Neuronal stem cell (in vitro differentiated cells): ENCODE measurements around the gene NELL1.

Experiments
- DNase-seq: peaks from one replicate; pipeline ENCODE4 v3.0.0-alpha.2; 2013; ENCODE audit warnings: low spot score
- H2AFZ ChIP-seq: one replicate; pipeline ENCODE4 v1.6.1; 2013; ENCODE audit warnings: mild to moderate bottlenecking, low read length, inconsistent platforms
- H2AK5ac ChIP-seq: 2 replicates; pipeline ENCODE4 v1.6.1; 2013; ENCODE audit warnings: low read depth, mild to moderate bottlenecking, inconsistent platforms, low read length, moderate library complexity, mixed read lengths
- H2BK120ac ChIP-seq: 2 replicates; pipeline ENCODE4 v1.6.1; 2013; ENCODE audit warnings: low read depth, mild to moderate bottlenecking, inconsistent platforms, low read length, moderate library complexity, mixed read lengths
- H2BK12ac ChIP-seq: one replicate; pipeline ENCODE4 v1.6.1; 2013; ENCODE audit warnings: low read length, inconsistent platforms
- H2BK15ac ChIP-seq: 2 replicates; pipeline ENCODE4 v1.6.1; 2013; ENCODE audit warnings: mild to moderate bottlenecking, low read length, inconsistent platforms, mixed read lengths
- H2BK5ac ChIP-seq: one replicate; pipeline ENCODE4 v1.6.1; 2013; ENCODE audit warnings: inconsistent platforms, mild to moderate bottlenecking, low read length, moderate library complexity
- H3K14ac ChIP-seq: one replicate; pipeline ENCODE4 v1.6.1; 2013; ENCODE audit warnings: low read length, inconsistent platforms
- H3K18ac ChIP-seq: 2 replicates; pipeline ENCODE4 v1.6.1; 2013; ENCODE audit warnings: low read length, inconsistent platforms
- H3K23ac ChIP-seq: 2 replicates; pipeline ENCODE4 v1.6.1; 2013; ENCODE audit warnings: low read depth, mild to moderate bottlenecking, mixed read lengths, low read length, inconsistent platforms; ENCODE audit not compliant: poor library complexity
- H3K27ac ChIP-seq: replicated peaks from 3 replicates; pipeline ENCODE4 v1.5.1; 2013; ENCODE audit warnings: low read length, inconsistent platforms
- H3K27me3 ChIP-seq, 3 experiments: 2 replicates each; pipeline ENCODE4 v1.6.1; 2013; ENCODE audit warnings: low read length in 3 of 3, mild to moderate bottlenecking in 2 of 3, inconsistent platforms in 1 of 3, low read depth in 1 of 3, mixed read lengths in 1 of 3, moderate library complexity in 1 of 3; ENCODE audit not compliant: control insufficient read depth in 3 of 3, insufficient read depth in 3 of 3
- H3K36me3 ChIP-seq, 2 donors: replicated peaks in 1 of 2; 2 replicates each; pipeline ENCODE4 v1.6.1; 2013; ENCODE audit warnings: low read length in 2 of 2; ENCODE audit not compliant: control insufficient read depth in 2 of 2, insufficient read depth in 2 of 2
- H3K4ac ChIP-seq: 2 replicates; pipeline ENCODE4 v1.6.1; 2013; ENCODE audit warnings: inconsistent platforms, mild to moderate bottlenecking, low read length, moderate library complexity
- H3K4me1 ChIP-seq, 2 donors: 1 replicate in 1 of 2; 2 replicates in 1 of 2; pipeline ENCODE4 v1.6.1; 2013; ENCODE audit warnings: low read length in 2 of 2, low read depth in 1 of 2; ENCODE audit not compliant: control insufficient read depth in 2 of 2, insufficient read depth in 1 of 2
- H3K4me2 ChIP-seq: one replicate; pipeline ENCODE4 v1.6.1; 2013; ENCODE audit warnings: mild to moderate bottlenecking, low read length, inconsistent platforms; ENCODE audit not compliant: insufficient read depth, poor library complexity, severe bottlenecking
- H3K4me3 ChIP-seq, 2 donors: 2 replicates each; pipeline ENCODE4 v1.5.1; 2013; ENCODE audit warnings: low read length in 2 of 2, mild to moderate bottlenecking in 2 of 2, inconsistent platforms in 1 of 2, moderate library complexity in 1 of 2
- H3K79me1 ChIP-seq: one replicate; pipeline ENCODE4 v1.6.1; 2013; ENCODE audit warnings: low read depth, mild to moderate bottlenecking, inconsistent platforms, low read length, moderate library complexity
- H3K9ac ChIP-seq: one replicate; pipeline ENCODE4 v1.6.1; 2013; ENCODE audit warnings: mild to moderate bottlenecking, low read depth, low read length, inconsistent platforms; ENCODE audit not compliant: poor library complexity
- H3K9me3 ChIP-seq, 2 donors: replicated peaks in 1 of 2; 2 replicates each; pipeline versions ENCODE3 to v1.6.1; 2013; ENCODE audit warnings: low read length in 2 of 2, mild to moderate bottlenecking in 2 of 2, inconsistent platforms in 1 of 2, low read depth in 1 of 2, mixed read lengths in 1 of 2, moderate library complexity in 1 of 2; ENCODE audit not compliant: control insufficient read depth in 2 of 2, insufficient read depth in 1 of 2
- H4K8ac ChIP-seq: one replicate; pipeline ENCODE4 v1.6.1; 2013; ENCODE audit warnings: low read depth, mild to moderate bottlenecking, inconsistent platforms, low read length, moderate library complexity
- H4K91ac ChIP-seq: one replicate; pipeline ENCODE4 v1.6.1; 2013; ENCODE audit warnings: low read length, low read depth, mild to moderate bottlenecking, inconsistent platforms; ENCODE audit not compliant: poor library complexity
- WGBS, 2 donors: extraction: QIAGEN DNeasy Blood & Tissue Kit; methylation state at CpG; one replicate each; pipeline ENCODE4 v1.1.7; 2013; ENCODE audit warnings: missing lambda C conversion rate in 2 of 2, mixed read lengths in 1 of 2; ENCODE audit not compliant: insufficient read length in 2 of 2, insufficient replicate concordance in 1 of 2; ENCODE audit errors: extremely low coverage in 2 of 2; 5-methylcytosine and 5-hydroxymethylcytosine counted together

Gene NELL1

GRCh38 chr11:20782775-20783174, 113.4 kb downstream of the NELL1 start:
- Histone ChIP-seq H3K4me2 (no peak overlapping the region), H2BK120ac (no peak overlapping the region), H4K8ac (no peak overlapping the region), H3K23ac (no peak overlapping the region), H4K91ac (no peak overlapping the region), H2BK5ac (no peak overlapping the region), H3K4ac (no peak overlapping the region), H3K36me3 (no peaks in the 10 kb centered on the region), H3K27me3 (no peaks in the 10 kb centered on the region), H3K4me3 (no peak overlapping the region), H3K9ac (no peak overlapping the region), H3K9me3 (no peaks in the 10 kb centered on the region), H2AK5ac (no peak overlapping the region), H3K27ac (no peak overlapping the region), H2BK15ac (no peak overlapping the region), H3K79me1 (no peaks in the 10 kb centered on the region), H3K14ac (no peak overlapping the region), H3K4me1 (no peaks in the 10 kb centered on the region), H3K18ac (no peak overlapping the region), H2BK12ac (no peak overlapping the region), H2AFZ (no peak overlapping the region)
- no peak for DNase-seq
- WGBS, 2 donors: no CpG with 5 or more reads among the region's 3 CpGs

- no peaks in the 10 kb centered on the region for H3K79me1 ChIP-seq
- H2AFZ ChIP-seq: no peak overlapping the region
- H4K8ac ChIP-seq: no peak overlapping the region
- no peak for DNase-seq
- H3K27me3 ChIP-seq: no peaks in the 10 kb centered on the region
- no peak overlapping the region for H3K4me2 ChIP-seq
- no peaks in the 10 kb centered on the region for H3K4me1 ChIP-seq
- no peak overlapping the region for H3K4me3 ChIP-seq
- no peak overlapping the region for H3K27ac ChIP-seq
- no peak overlapping the region for H2BK15ac ChIP-seq
- H3K23ac ChIP-seq: no peak overlapping the region
- H2BK12ac ChIP-seq: no peak overlapping the region
- H3K36me3 ChIP-seq: no peaks in the 10 kb centered on the region
- WGBS, 2 donors: no CpG with 5 or more reads among the region's 4 CpGs
- no peak overlapping the region for H3K9ac ChIP-seq
- no peak overlapping the region for H2BK120ac ChIP-seq
- H4K91ac ChIP-seq: no peak overlapping the region
- H2AK5ac ChIP-seq: no peak overlapping the region
- H3K4ac ChIP-seq: no peak overlapping the region
- no peak overlapping the region for H3K14ac ChIP-seq
- no peaks in the 10 kb centered on the region for H3K9me3 ChIP-seq
- no peak overlapping the region for H3K18ac ChIP-seq
- H2BK5ac ChIP-seq: no peak overlapping the region
These were observed 113.8 kb downstream of the NELL1 start for GRCh38 chr11:20783220-20783619.

GRCh38 chr11:20790622-20791021, 121.2 kb downstream of the NELL1 start:
- WGBS, 2 donors: no CpG with 5 or more reads among the region's 7 CpGs
- Histone ChIP-seq H3K9ac (no peak overlapping the region), H3K9me3 (peaks cover 0 to 4% of the 10 kb centered on the region in 2 donors), H3K4ac (no peak overlapping the region), H2AFZ (no peak overlapping the region), H3K18ac (no peak overlapping the region), H4K8ac (no peak overlapping the region), H3K79me1 (no peaks in the 10 kb centered on the region), H4K91ac (no peak overlapping the region), H2BK15ac (no peak overlapping the region), H3K27ac (no peak overlapping the region), H3K23ac (peak overlapping the region; percentile 80), H3K36me3 (no peaks in the 10 kb centered on the region), H2AK5ac (no peak overlapping the region), H3K27me3 (no peaks in the 10 kb centered on the region), H3K4me2 (no peak overlapping the region), H2BK120ac (no peak overlapping the region), H2BK12ac (no peak overlapping the region), H3K4me1 (no peaks in the 10 kb centered on the region), H3K14ac (peak overlapping the region; percentile 75), H2BK5ac (no peak overlapping the region), H3K4me3 (no peak overlapping the region)
- DNase-seq: no peak

- Histone ChIP-seq H2BK5ac (no peak overlapping the region), H2AK5ac (no peak overlapping the region), H2AFZ (no peak overlapping the region), H3K4me2 (no peak overlapping the region), H3K18ac (no peak overlapping the region), H3K79me1 (no peaks in the 10 kb centered on the region), H4K8ac (no peak overlapping the region), H3K4ac (no peak overlapping the region), H3K4me1 (no peaks in the 10 kb centered on the region), H3K27ac (no peak overlapping the region), H3K9ac (no peak overlapping the region), H2BK12ac (no peak overlapping the region), H3K23ac (no peak overlapping the region), H3K9me3 (peaks cover 0 to 3% of the 10 kb centered on the region in 2 donors), H4K91ac (no peak overlapping the region), H3K4me3 (no peak overlapping the region), H3K14ac (no peak overlapping the region), H3K36me3 (no peaks in the 10 kb centered on the region), H3K27me3 (no peaks in the 10 kb centered on the region), H2BK15ac (no peak overlapping the region), H2BK120ac (no peak overlapping the region)
- DNase-seq: no peak
- no CpG with 5 or more reads among the region's 3 CpGs for WGBS, 2 donors
These were observed 125.6 kb downstream of the NELL1 start for GRCh38 chr11:20795005-20795404.
